Measurements from ENCODE around the gene CREBZF. TPM values are rescaled to one million over a fixed set of nuclear protein-coding genes. Genes with fewer than 3 reads are reported as not detected.
A peak's percentile ranks its signal among the peaks of the same experiment; 100 is the strongest.

The CREBZF gene
- total RNA-seq, 1 experiment from 2014 or later, result 50.2 TPM

DNA sequence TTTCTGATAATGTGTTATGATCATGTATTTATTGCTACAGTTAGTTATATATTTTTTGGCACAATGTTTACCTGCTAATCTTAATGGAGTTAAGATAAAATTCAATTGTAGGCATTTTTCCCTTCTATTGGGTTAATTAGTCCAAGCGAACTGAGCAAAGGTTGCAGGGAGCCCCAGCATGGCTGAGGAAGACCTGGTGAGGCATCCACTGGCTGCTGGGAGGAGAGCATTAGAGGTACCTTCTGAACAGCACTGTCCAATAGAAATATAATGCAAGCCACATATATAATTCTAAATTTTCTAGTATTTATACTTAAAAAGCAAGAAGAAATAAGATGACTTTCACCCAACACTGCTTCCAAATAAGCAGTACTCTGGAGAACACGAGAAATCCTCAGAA is 17.9 kb downstream of the CREBZF start:
- Histone ChIP-seq H3K4me1 (ENCODE audit: insufficient read depth, low read length) (no peaks in the 10 kb centered on the region; the same call in 1 of the 2 replicates), H3K14ac (ENCODE audit: insufficient read depth, low read length) (no peak overlapping the region), H3K79me1 (ENCODE audit: insufficient read depth, low read depth, low read length, poor library complexity, severe bottlenecking) (no peaks in the 10 kb centered on the region), H4K20me1 (ENCODE audit: control insufficient read depth, insufficient read depth, insufficient read length) (no peaks in the 10 kb centered on the region), H3K4ac (ENCODE audit: low read depth, low read length) (no peak overlapping the region), H3K23ac (ENCODE audit: insufficient read length, low read depth, low read length) (no peak overlapping the region), H4K8ac (replicated peaks; ENCODE audit: insufficient read length, low read depth, low read length) (no peak overlapping the region), H3K9me3 (ENCODE audit: control insufficient read depth, low read depth, low read length) (no peaks in the 10 kb centered on the region), H3K56ac (ENCODE audit: insufficient read length, low read depth, low read length) (no peak overlapping the region), H2BK20ac (ENCODE audit: low read depth, low read length, poor library complexity, severe bottlenecking) (no peak overlapping the region), H3K18ac (ENCODE audit: insufficient read length, low read depth, low read length) (no peak overlapping the region), H4K91ac (ENCODE audit: insufficient read length, low read depth, low read length) (no peak overlapping the region), H2BK15ac (ENCODE audit: low read depth, low read length) (no peak overlapping the region), H3K4me2 (ENCODE audit: insufficient read depth, insufficient read length, low read length) (peak overlapping the region; percentile 81), H2BK120ac (ENCODE audit: low read depth, low read length, poor library complexity, severe bottlenecking) (no peak overlapping the region), H2AK5ac (ENCODE audit: insufficient read length, low read length) (no peak overlapping the region), H4K5ac (ENCODE audit: insufficient read length, low read depth, low read length) (no peak overlapping the region), H2BK5ac (ENCODE audit: insufficient read length, low read length) (no peak overlapping the region), H3K27ac (ENCODE audit: insufficient read length, low read depth, low read length) (no peak overlapping the region), H3K9ac (ENCODE audit: extremely low read depth, insufficient read length, low read length) (peak overlapping the region; percentile 76), H3K23me2 (ENCODE audit: insufficient read length, low read depth, low read length, poor library complexity, severe bottlenecking) (no peaks in the 10 kb centered on the region), H3K27me3 (ENCODE audit: insufficient read depth, low read length) (no peaks in the 10 kb centered on the region), H3T11ph (ENCODE audit: low read length) (no peak overlapping the region), H2AFZ (ENCODE audit: low read length) (no peak overlapping the region), H2BK12ac (ENCODE audit: insufficient read length, low read depth, low read length) (no peak overlapping the region), H3K79me2 (ENCODE audit: insufficient read depth, low read length) (no peaks in the 10 kb centered on the region)
- H3K9me3 Mint-ChIP-seq, result no peaks in the 10 kb centered on the region
- H3K4me1 Mint-ChIP-seq, result peaks cover 16 to 26% of the 10 kb centered on the region in 2 experiments
- peaks cover 0 to 6% (median 0%) of the 10 kb centered on the region in 3 experiments; a peak in 4 of 7 replicates for H3K36me3 Mint-ChIP-seq (ENCODE audit: insufficient read depth in 1 of 3, low read depth in 3 of 3)
- H3K27ac Mint-ChIP-seq, result peak overlapping the region; percentile 98 to 99 (median 99); a peak in 6 of 7 replicates
- no peaks in the 10 kb centered on the region for H3K27me3 Mint-ChIP-seq (ENCODE audit: low read depth)
- no peak for DNase-seq
- H3K4me3 Mint-ChIP-seq, result peak overlapping the region; percentile 87 to 99
- TF ChIP-seq, protein P1, sequence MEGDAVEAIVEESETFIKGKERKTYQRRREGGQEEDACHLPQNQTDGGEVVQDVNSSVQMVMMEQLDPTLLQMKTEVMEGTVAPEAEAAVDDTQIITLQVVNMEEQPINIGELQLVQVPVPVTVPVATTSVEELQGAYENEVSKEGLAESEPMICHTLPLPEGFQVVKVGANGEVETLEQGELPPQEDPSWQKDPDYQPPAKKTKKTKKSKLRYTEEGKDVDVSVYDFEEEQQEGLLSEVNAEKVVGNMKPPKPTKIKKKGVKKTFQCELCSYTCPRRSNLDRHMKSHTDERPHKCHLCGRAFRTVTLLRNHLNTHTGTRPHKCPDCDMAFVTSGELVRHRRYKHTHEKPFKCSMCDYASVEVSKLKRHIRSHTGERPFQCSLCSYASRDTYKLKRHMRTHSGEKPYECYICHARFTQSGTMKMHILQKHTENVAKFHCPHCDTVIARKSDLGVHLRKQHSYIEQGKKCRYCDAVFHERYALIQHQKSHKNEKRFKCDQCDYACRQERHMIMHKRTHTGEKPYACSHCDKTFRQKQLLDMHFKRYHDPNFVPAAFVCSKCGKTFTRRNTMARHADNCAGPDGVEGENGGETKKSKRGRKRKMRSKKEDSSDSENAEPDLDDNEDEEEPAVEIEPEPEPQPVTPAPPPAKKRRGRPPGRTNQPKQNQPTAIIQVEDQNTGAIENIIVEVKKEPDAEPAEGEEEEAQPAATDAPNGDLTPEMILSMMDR (conservative IDR thresholded peaks at IDR 0.05), result no peak
- no CpG with 5 or more reads among the region's 2 CpGs for WGBS (ENCODE audit: extremely low coverage, insufficient read length, low lambda C conversion rate)

Measured in H9 (cell line).